ENCODE measurements around the gene RGCC. TPM values are rescaled to one million over a fixed set of nuclear protein-coding genes. Genes with fewer than 3 reads are reported as not detected.

RGCC gene
- total and polyA plus RNA-seq, 2 donors (not counting 3 experiments of a cell fraction or from before 2014, with no cell fraction given), result 112 to 138 TPM

- FAIRE-seq, result no peak
- no TSS peak for BruUV-seq (replicated peaks)
- H3K9me3 ChIP-seq (replicated peaks; ENCODE audit: control insufficient read depth, insufficient read depth, low read length), result no peaks in the 10 kb centered on the region
- H3K27me3 ChIP-seq (ENCODE audit: control insufficient read depth in 2 of 2, insufficient read depth in 2 of 2, low read length in 2 of 2), result no peaks in the 10 kb centered on the region
- TF ChIP-seq FOS (IDR thresholded peaks at IDR 0.05; ENCODE audit: borderline replicate concordance, insufficient read depth, low read length) (no peak), GATA2 (IDR thresholded peaks at IDR 0.05; ENCODE audit: insufficient read depth, insufficient read length, low read depth, low read length) (no peak)
- H3K4me3 ChIP-seq (replicated peaks in 1 of 3; ENCODE audit: insufficient read depth in 1 of 3, low read depth in 1 of 3, low read length in 3 of 3), result no peak overlapping the region
- H3K4me1 ChIP-seq (ENCODE audit: control insufficient read depth, extremely low read depth, insufficient read depth, low read length), result no peaks in the 10 kb centered on the region
- H3K4me2 ChIP-seq (ENCODE audit: insufficient read depth, low read length), result no peak overlapping the region
- no peak overlapping the region for H3K9ac ChIP-seq (replicated peaks; ENCODE audit: extremely low read depth, insufficient read depth, low read length)
- intact Hi-C loops (cut with micrococcal nuclease), result no loop called here
- dilution Hi-C loops (cut with MboI; ENCODE audit: extremely low pct_ligation_motif_present, low sequenced_read_pairs), result no loop called here
- no peak for DNase-seq (ENCODE audit: low read depth, low spot score)
- POLR2A ChIA-PET, result no interaction called here
- H3K9me1 ChIP-seq (replicated peaks; ENCODE audit: control insufficient read depth, extremely low read depth, insufficient read depth, low read length), result no peaks in the 10 kb centered on the region
- CTCF ChIA-PET, result no interaction called here
- H3K79me2 ChIP-seq (ENCODE audit: control insufficient read depth, insufficient read depth, low read length), result no peaks in the 10 kb centered on the region
- no peak overlapping the region for H3K27ac ChIP-seq (ENCODE audit: insufficient read depth, low read depth, low read length)
- no peaks in the 10 kb centered on the region for H4K20me1 ChIP-seq (replicated peaks; ENCODE audit: control insufficient read depth, extremely low read depth, insufficient read depth, low read length)
- H2AFZ ChIP-seq (ENCODE audit: low read depth, low read length), result no peak overlapping the region
- no peaks in the 10 kb centered on the region for H3K36me3 ChIP-seq (ENCODE audit: control insufficient read depth in 2 of 2, extremely low read depth in 1 of 2, insufficient read depth in 2 of 2, low read length in 2 of 2)
These were observed 29.9 kb downstream of the RGCC start for GRCh38 chr13:41487222-41487621.

GRCh38 chr13:41488124-41488523 lies 30.8 kb downstream of the RGCC start:
- H2AFZ ChIP-seq (ENCODE audit: low read depth, low read length), result no peak overlapping the region
- no peaks in the 10 kb centered on the region for H4K20me1 ChIP-seq (replicated peaks; ENCODE audit: control insufficient read depth, extremely low read depth, insufficient read depth, low read length)
- H3K4me3 ChIP-seq (replicated peaks in 1 of 3; ENCODE audit: insufficient read depth in 1 of 3, low read depth in 1 of 3, low read length in 3 of 3), result no peak overlapping the region
- intact Hi-C loops (cut with micrococcal nuclease), result no loop called here
- no TSS peak for BruUV-seq (replicated peaks)
- TF ChIP-seq EZH2 (IDR thresholded peaks at IDR 0.05; ENCODE audit: borderline replicate concordance, low read depth, low read length, severe bottlenecking) (no peak), POLR2A (IDR thresholded peaks at IDR 0.05; ENCODE audit: low read depth, low read length) (no peak), MYC (IDR thresholded peaks at IDR 0.05; ENCODE audit: low read depth, low read length) (no peak), MAX (IDR thresholded peaks at IDR 0.05; ENCODE audit: insufficient read depth, insufficient read length) (no peak), JUN (IDR thresholded peaks at IDR 0.05; ENCODE audit: borderline replicate concordance, insufficient read depth, insufficient read length, low read depth) (no peak), GATA2 (IDR thresholded peaks at IDR 0.05; ENCODE audit: insufficient read depth, insufficient read length, low read depth, low read length) (no peak), FOS (IDR thresholded peaks at IDR 0.05; ENCODE audit: borderline replicate concordance, insufficient read depth, low read length) (no peak), POLR2AphosphoS5 (IDR thresholded peaks at IDR 0.05; ENCODE audit: insufficient read depth, low read depth, low read length) (no peak), CTCF (IDR thresholded peaks at IDR 0.05; ENCODE audit: extremely low read depth in 1 of 2, insufficient read depth in 1 of 2, low read depth in 1 of 2, low read length in 2 of 2) (no peak)
- peaks cover 4% of the 10 kb centered on the region for H3K4me1 ChIP-seq (ENCODE audit: control insufficient read depth, extremely low read depth, insufficient read depth, low read length)
- no peak overlapping the region for H3K9ac ChIP-seq (replicated peaks; ENCODE audit: extremely low read depth, insufficient read depth, low read length)
- ChIA-PET POLR2A (no interaction called here), CTCF (no interaction called here)
- DNase-seq (ENCODE audit: low read depth, low spot score), result no peak
- H3K9me3 ChIP-seq (replicated peaks; ENCODE audit: control insufficient read depth, insufficient read depth, low read length), result no peaks in the 10 kb centered on the region
- no peaks in the 10 kb centered on the region for H3K79me2 ChIP-seq (ENCODE audit: control insufficient read depth, insufficient read depth, low read length)
- H3K27me3 ChIP-seq (ENCODE audit: control insufficient read depth in 2 of 2, insufficient read depth in 2 of 2, low read length in 2 of 2), result no peaks in the 10 kb centered on the region
- dilution Hi-C loops (cut with MboI; ENCODE audit: extremely low pct_ligation_motif_present, low sequenced_read_pairs), result no loop called here
- H3K9me1 ChIP-seq (replicated peaks; ENCODE audit: control insufficient read depth, extremely low read depth, insufficient read depth, low read length), result no peaks in the 10 kb centered on the region
- no peaks in the 10 kb centered on the region for H3K36me3 ChIP-seq (ENCODE audit: control insufficient read depth in 2 of 2, extremely low read depth in 1 of 2, insufficient read depth in 2 of 2, low read length in 2 of 2)
- no peak overlapping the region for H3K27ac ChIP-seq (ENCODE audit: insufficient read depth, low read depth, low read length)
- no peak for FAIRE-seq
- no peak overlapping the region for H3K4me2 ChIP-seq (ENCODE audit: insufficient read depth, low read length)
